Muscle of leg (tissue), 11 donors: ENCODE results near the gene RAD51B. TPM values are rescaled to one million over a fixed set of nuclear protein-coding genes. Genes with fewer than 3 reads are reported as not detected.
"Not testable (repeated sequence)": the region's sequence is repeated elsewhere in the genome, so short reads cannot be mapped to it uniquely, and the experiment has no call there.

ENCODE experiments used
- DNase-seq: peaks from one replicate; pipeline ENCODE4 v3.0.0; 2013
- H3K27ac ChIP-seq: one replicate; pipeline ENCODE4 v1.5.1; 2013; ENCODE audit warnings: mild to moderate bottlenecking, low read length, control low read depth
- H3K27me3 ChIP-seq: one replicate; pipeline ENCODE4 v1.6.1; 2013; ENCODE audit warnings: low read length; ENCODE audit not compliant: control insufficient read depth, insufficient read depth
- H3K36me3 ChIP-seq: one replicate; pipeline ENCODE4 v1.6.1; 2013; ENCODE audit warnings: low read length; ENCODE audit not compliant: control insufficient read depth, insufficient read depth
- H3K4me1 ChIP-seq: one replicate; pipeline ENCODE4 v1.6.1; 2013; ENCODE audit warnings: low read length; ENCODE audit not compliant: control insufficient read depth, insufficient read depth
- H3K4me3 ChIP-seq: one replicate; pipeline ENCODE4 v1.5.1; 2013; ENCODE audit warnings: low read length, control low read depth
- H3K9me3 ChIP-seq: replicated peaks from 2 replicates; pipeline ENCODE4 v1.6.1; 2013; ENCODE audit warnings: low read depth, low read length; ENCODE audit not compliant: control insufficient read depth
- WGBS: methylation state at CpG from one replicate; pipeline ENCODE4 v1.1.5; 2013; ENCODE audit warnings: missing lambda C conversion rate; ENCODE audit not compliant: insufficient coverage; 5-methylcytosine and 5-hydroxymethylcytosine counted together
- polyA plus RNA-seq, 8 donors: library from polyadenylated mRNA; unstranded; fragments of 120-200 nt; gene quantifications; one replicate each; pipeline versions ENCODE4 v1.2.1 to v1.2.3, GENCODE V29; 2013; ENCODE audit warnings: inconsistent platforms in 1 of 8, low replicate concordance in 1 of 8; ENCODE audit not compliant: insufficient read length in 8 of 8, insufficient read depth in 1 of 8
- total RNA-seq: library from RNA; stranded (reverse); fragments of 120-200 nt; gene quantifications from one replicate; pipeline ENCODE4 v1.2.4, GENCODE V29; 2013

Gene RAD51B
- total and polyA plus RNA-seq, 9 donors: 6.0 to 16.5 (median 7.2) TPM

- no CpG with 5 or more reads among the region's 1 CpG for WGBS
- Histone ChIP-seq H3K27me3 (no peaks in the 10 kb centered on the region), H3K27ac (no peak overlapping the region), H3K4me3 (no peak overlapping the region), H3K9me3 (peaks cover 19% of the 10 kb centered on the region), H3K36me3 (no peaks in the 10 kb centered on the region), H3K4me1 (peaks cover 6% of the 10 kb centered on the region)
- DNase-seq: no peak
These were observed 284.9 kb downstream of the RAD51B start for GRCh38 chr14:68104518-68104917.

- H3K27ac ChIP-seq: no peak overlapping the region
These were observed 286.2 kb downstream of the RAD51B start for GRCh38 chr14:68105816-68106215.

GRCh38 chr14:68106456-68106855, 286.9 kb downstream of the RAD51B start:
- Histone ChIP-seq H3K36me3 (no peaks in the 10 kb centered on the region), H3K27ac (no peak overlapping the region)
- no CpG with 5 or more reads among the region's 1 CpG for WGBS

More at GRCh38 chr14:68105816-68106215, 286.2 kb downstream of the RAD51B start:
- no peak for DNase-seq
- no CpG with 5 or more reads among the region's 2 CpGs for WGBS
- H3K27me3 ChIP-seq: no peaks in the 10 kb centered on the region
- no peak overlapping the region for H3K4me3 ChIP-seq
- peaks cover 3% of the 10 kb centered on the region for H3K4me1 ChIP-seq
- peaks cover 19% of the 10 kb centered on the region for H3K9me3 ChIP-seq
- no peaks in the 10 kb centered on the region for H3K36me3 ChIP-seq

GRCh38 chr14:68106905-68107304, 287.3 kb downstream of the RAD51B start:
- WGBS: no CpG with 5 or more reads among the region's 2 CpGs
- no peaks in the 10 kb centered on the region for H3K36me3 ChIP-seq
- DNase-seq: no peak
- no peak overlapping the region for H3K4me3 ChIP-seq
- H3K9me3 ChIP-seq: peaks cover 8% of the 10 kb centered on the region
- H3K27ac ChIP-seq: no peak overlapping the region
- H3K4me1 ChIP-seq: peaks cover 8% of the 10 kb centered on the region
- no peaks in the 10 kb centered on the region for H3K27me3 ChIP-seq

More at GRCh38 chr14:68106456-68106855, 286.9 kb downstream of the RAD51B start:
- H3K9me3 ChIP-seq: peaks cover 12% of the 10 kb centered on the region
- H3K27me3 ChIP-seq: no peaks in the 10 kb centered on the region
- peaks cover 3% of the 10 kb centered on the region for H3K4me1 ChIP-seq
- no peak for DNase-seq
- no peak overlapping the region for H3K4me3 ChIP-seq

- Histone ChIP-seq H3K9me3 (no peaks in the 10 kb centered on the region), H3K36me3 (no peaks in the 10 kb centered on the region), H3K27me3 (no peaks in the 10 kb centered on the region), H3K4me1 (peaks cover 13% of the 10 kb centered on the region), H3K4me3 (no peak overlapping the region), H3K27ac (peak overlapping the region; percentile 5)
- DNase-seq: peak; percentile 49
- WGBS: no CpG with 5 or more reads among the region's 4 CpGs
These were observed 289.7 kb downstream of the RAD51B start for GRCh38 chr14:68109132-68109900.

GRCh38 chr14:68111097-68111852, 291.7 kb downstream of the RAD51B start:
- DNase-seq: peak; percentile 84
- Histone ChIP-seq H3K4me3 (no peak overlapping the region), H3K27ac (peak overlapping the region; percentile 80), H3K27me3 (no peaks in the 10 kb centered on the region), H3K9me3 (no peaks in the 10 kb centered on the region), H3K36me3 (no peaks in the 10 kb centered on the region), H3K4me1 (peaks cover 13% of the 10 kb centered on the region)
- 80% methylated on average over 1 of the region's 5 CpGs for WGBS

GRCh38 chr14:68111853-68112270, 292.3 kb downstream of the RAD51B start:
- Histone ChIP-seq H3K27ac (peak overlapping the region; percentile 80), H3K36me3 (no peaks in the 10 kb centered on the region), H3K4me1 (peaks cover 13% of the 10 kb centered on the region), H3K9me3 (no peaks in the 10 kb centered on the region), H3K27me3 (no peaks in the 10 kb centered on the region), H3K4me3 (no peak overlapping the region)
- WGBS: no CpG with 5 or more reads among the region's 2 CpGs
- no peak for DNase-seq

- H3K4me1 ChIP-seq: peaks cover 13% of the 10 kb centered on the region
- no peak overlapping the region for H3K4me3 ChIP-seq
- DNase-seq: peak; percentile 82
- WGBS: no CpG with 5 or more reads among the region's 1 CpG
- no peaks in the 10 kb centered on the region for H3K27me3 ChIP-seq
- no peaks in the 10 kb centered on the region for H3K36me3 ChIP-seq
- H3K9me3 ChIP-seq: no peaks in the 10 kb centered on the region
- peak overlapping the region; percentile 80 for H3K27ac ChIP-seq
These were observed 292.9 kb downstream of the RAD51B start for GRCh38 chr14:68112442-68112841.

- Histone ChIP-seq H3K36me3 (no peaks in the 10 kb centered on the region), H3K4me3 (no peak overlapping the region), H3K9me3 (no peaks in the 10 kb centered on the region), H3K27me3 (no peaks in the 10 kb centered on the region), H3K4me1 (peaks cover 13% of the 10 kb centered on the region), H3K27ac (peak overlapping the region; percentile 54)
- DNase-seq: peak; percentile 54
- no CpG with 5 or more reads among the region's 3 CpGs for WGBS
These were observed 293.9 kb downstream of the RAD51B start for GRCh38 chr14:68113343-68113930.

GRCh38 chr14:68115952-68116351, 296.4 kb downstream of the RAD51B start:
- not testable (repeated sequence) for H3K4me1 ChIP-seq, H3K27ac ChIP-seq, H3K27me3 ChIP-seq, H3K36me3 ChIP-seq, DNase-seq, H3K4me3 ChIP-seq, H3K9me3 ChIP-seq
